G401 (cell line): ENCODE measurements around the gene ABCB11. TPM values are rescaled to one million over a fixed set of nuclear protein-coding genes. Genes with fewer than 3 reads are reported as not detected.

Source experiments
- total RNA-seq: library from RNA; depleted of rRNA; stranded (reverse); fragments of >200 nt; shearing (Covaris generic); gene quantifications from 2 replicates; pipeline ENCODE4 v1.2.3, GENCODE V29; 2014; rRNA removed

Gene ABCB11
- total RNA-seq, 1 experiment from 2014 or later, result not detected

Other genes starting within 250 kb of the ABCB11 start
- gene NOSTRIN, start 228.7 kb downstream of the ABCB11 start, total RNA-seq, result not detected in 2 replicates
- gene SPC25, start 140.9 kb downstream of the ABCB11 start, total RNA-seq, result 19.0 and 32.4 TPM in 2 replicates
- gene G6PC2, start 130.0 kb downstream of the ABCB11 start, total RNA-seq, result not detected in 2 replicates
- gene DHRS9, start 38.2 kb upstream of the ABCB11 start, total RNA-seq, result not detected in 2 replicates